H1 (cell line): Measurements from ENCODE around the gene SH3RF3. TPM values are rescaled to one million over a fixed set of nuclear protein-coding genes. Genes with fewer than 3 reads are reported as not detected.

Experiments used
- ATF2 ChIP-seq: IDR thresholded peaks from 2 replicates; pipeline ENCODE4 v1.6.1; 2012; ENCODE audit warnings: low read length, inconsistent platforms
- CTBP2 ChIP-seq: IDR thresholded peaks from 2 replicates; pipeline ENCODE4 v1.7.0; 2011; ENCODE audit warnings: borderline replicate concordance, mild to moderate bottlenecking, moderate library complexity, mixed read lengths, low read length; ENCODE audit not compliant: insufficient read depth, insufficient read length
- GABPA ChIP-seq: IDR thresholded peaks from 2 replicates; pipeline ENCODE4 v1.6.1; 2011; ENCODE audit warnings: mild to moderate bottlenecking, low read length, moderate library complexity, borderline replicate concordance; ENCODE audit not compliant: insufficient read depth
- HDAC6 ChIP-seq: IDR thresholded peaks from one replicate; pipeline ENCODE4 v1.7.1; 2012; ENCODE audit warnings: low read depth, mild to moderate bottlenecking, inconsistent platforms, low read length, moderate library complexity
- JUND ChIP-seq: IDR thresholded peaks from 2 replicates; pipeline ENCODE4 v1.6.1; 2011; ENCODE audit warnings: mild to moderate bottlenecking, improper control_type of control experiment, low read length
- POLR2A ChIP-seq, 2 experiments: IDR thresholded peaks; 1 replicate in 1 of 2; 2 replicates in 1 of 2; pipeline ENCODE4 v1.6.1; 2011; ENCODE audit warnings: low read depth in 2 of 2, low read length in 2 of 2, mild to moderate bottlenecking in 2 of 2; ENCODE audit errors: control extremely low read depth in 1 of 2
- RBBP5 ChIP-seq: IDR thresholded peaks from 2 replicates; pipeline ENCODE4 v1.7.1; 2012; ENCODE audit warnings: low read depth, mild to moderate bottlenecking, inconsistent platforms, low read length, moderate library complexity, borderline replicate concordance
- TBP ChIP-seq: IDR thresholded peaks from 2 replicates; pipeline ENCODE4 v1.6.1; 2011; ENCODE audit warnings: low read depth, low read length, improper control_type of control experiment
- ZNF274 ChIP-seq: IDR thresholded peaks from 2 replicates; pipeline ENCODE4 v1.7.0; 2012; ENCODE audit warnings: low read length, borderline replicate concordance; ENCODE audit errors: extremely low read depth
- polyA plus RNA-seq, 7 experiments: library from polyadenylated mRNA; depleted of rRNA in 3 of 7; stranded (reverse) in 5 of 7; unstranded in 2 of 7; fragments of >200 nt in 5 of 7; fragments of 200-250 nt in 2 of 7; gene quantifications; 1 replicate in 5 of 7; 2 replicates in 1 of 7; 4 replicates in 1 of 7; pipeline versions ENCODE4 v1.2.1 to v1.2.3, GENCODE V29; 2011 to 2013; ENCODE audit warnings: missing spikeins in 2 of 7, mixed read lengths in 2 of 7
- total RNA-seq: library from RNA; stranded (reverse); fragmentation: NEBNext Ultra II Directional; extraction: Animal tissue kit (Norgen Biotek cat#: 25700); gene quantifications from 2 replicates; pipeline ENCODE4 v1.2.1, GENCODE V29; 2021

The SH3RF3 gene
- total and polyA plus RNA-seq, 2 of the 8 experiments (the other 6 are each of a cell fraction or from before 2014, with no cell fraction given): 0.11 to 0.65 TPM

DNA sequence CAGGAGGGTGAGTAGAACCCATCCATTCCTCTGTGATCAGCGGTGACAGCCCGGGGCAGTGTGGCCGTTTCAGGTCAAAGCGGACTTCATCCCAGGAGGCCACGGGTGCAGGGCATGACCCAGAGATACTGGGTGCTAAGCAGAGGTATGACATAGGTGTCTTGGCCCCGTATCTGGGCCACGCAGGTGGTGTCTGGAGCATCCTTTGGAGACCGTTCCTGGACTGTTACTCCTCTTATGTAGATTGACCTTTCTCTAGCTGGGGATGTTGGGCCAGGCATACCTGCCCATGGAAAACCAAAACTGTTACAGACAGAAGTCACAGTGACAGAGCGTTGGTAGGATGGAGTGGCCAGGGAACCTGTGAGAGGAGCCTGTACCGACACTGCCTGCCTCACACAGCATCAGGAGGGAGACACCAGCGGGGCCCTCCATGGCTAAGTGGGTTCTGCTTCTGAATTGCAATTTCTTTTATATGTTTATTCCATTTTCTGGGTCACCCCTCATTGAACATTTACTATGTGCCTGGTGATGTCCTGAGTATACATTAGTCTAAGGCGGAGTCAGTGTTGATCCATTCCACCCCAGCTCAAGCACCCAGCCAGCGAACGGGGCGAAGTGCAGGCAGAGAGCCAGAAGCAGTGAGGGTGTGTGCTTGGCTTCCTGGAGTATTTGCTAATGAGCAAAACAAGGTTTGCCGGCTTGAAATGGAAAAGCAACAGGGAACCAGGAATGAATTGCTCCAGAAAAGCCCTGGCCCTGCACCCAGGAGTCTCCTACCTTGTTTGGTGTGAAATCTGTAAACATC, 141.7 kb downstream of the SH3RF3 start (continued):
- TF ChIP-seq GABPA (no peak), POLR2A (IDR thresholded peaks at IDR 0.05; ENCODE audit: control extremely low read depth in 1 of 2, low read depth in 2 of 2, low read length in 2 of 2) (no peak), ATF2 (no peak), RBBP5 (no peak), HDAC6 (no peak), JUND (no peak), TBP (no peak), ZNF274 (no peak), CTBP2 (no peak)
